ENCODE measurements around the gene POLR2A.

POLR2A gene

GRCh38 chr17:7444682-7445618, 39.2 kb upstream of the POLR2A start, which contains the start of gene CHRNB1:
Gene CHRNB1, plus strand, starts transcription at chr17:7445061. Its CDS starts 67 bp downstream, at chr17:7445128.
- H3K9me3 ChIP-seq (ENCODE audit: control insufficient read depth, low read length), result no peaks in the 10 kb centered on the region
- H3K4me1 ChIP-seq, result peaks cover 12% of the 10 kb centered on the region
- H3K36me3 ChIP-seq (ENCODE audit: control insufficient read depth, insufficient read depth, low read length), result no peaks in the 10 kb centered on the region
- peak within 1 kb of the TSS; percentile 78 for H3K4me3 ChIP-seq (ENCODE audit: low read depth, low read length)
- H2AFZ ChIP-seq, result peak within 1 kb of the TSS; percentile 87
- no peaks in the 10 kb centered on the region for H3K79me2 ChIP-seq
- H3K9ac ChIP-seq, result no peak within 1 kb of the TSS
- peak; percentile 17 for TF ChIP-seq CTCF (IDR thresholded peaks at IDR 0.05)
- H3K27ac ChIP-seq, result peak within 1 kb of the TSS; percentile 3
- H3K27me3 ChIP-seq (ENCODE audit: control insufficient read depth, insufficient read depth, low read length), result no peaks in the 10 kb centered on the region
- H3K4me2 ChIP-seq (ENCODE audit: low read length), result peak within 1 kb of the TSS; percentile 92

GRCh38 chr17:7445619-7445968, 38.6 kb upstream of the POLR2A start:
- TF ChIP-seq CTCF (IDR thresholded peaks at IDR 0.05), result no peak

GRCh38 chr17:7448461-7448860, 35.7 kb upstream of the POLR2A start:
- Histone ChIP-seq H3K27me3 (ENCODE audit: control insufficient read depth, insufficient read depth, low read length) (no peaks in the 10 kb centered on the region), H3K27ac (no peak overlapping the region), H3K4me2 (ENCODE audit: low read length) (no peak overlapping the region), H3K9me3 (ENCODE audit: control insufficient read depth, low read length) (no peaks in the 10 kb centered on the region), H3K79me2 (no peaks in the 10 kb centered on the region), H3K36me3 (ENCODE audit: control insufficient read depth, insufficient read depth, low read length) (no peaks in the 10 kb centered on the region), H3K4me3 (ENCODE audit: low read depth, low read length) (no peak overlapping the region), H3K9ac (no peak overlapping the region), H3K4me1 (peaks cover 12% of the 10 kb centered on the region), H2AFZ (no peak overlapping the region)
- no peak for TF ChIP-seq CTCF (IDR thresholded peaks at IDR 0.05)

More at GRCh38 chr17:7445619-7445968, 38.6 kb upstream of the POLR2A start:
- peak overlapping the region; percentile 87 for H2AFZ ChIP-seq
- H3K79me2 ChIP-seq, result no peaks in the 10 kb centered on the region
- peak overlapping the region; percentile 92 for H3K4me2 ChIP-seq (ENCODE audit: low read length)
- no peaks in the 10 kb centered on the region for H3K27me3 ChIP-seq (ENCODE audit: control insufficient read depth, insufficient read depth, low read length)
- no peaks in the 10 kb centered on the region for H3K9me3 ChIP-seq (ENCODE audit: control insufficient read depth, low read length)
- no peaks in the 10 kb centered on the region for H3K36me3 ChIP-seq (ENCODE audit: control insufficient read depth, insufficient read depth, low read length)
- peaks cover 15% of the 10 kb centered on the region for H3K4me1 ChIP-seq
- peak overlapping the region; percentile 3 for H3K27ac ChIP-seq
- H3K9ac ChIP-seq, result no peak overlapping the region
- peak overlapping the region; percentile 78 for H3K4me3 ChIP-seq (ENCODE audit: low read depth, low read length)

GRCh38 chr17:7459961-7460545, 24.1 kb upstream of the POLR2A start:
- no peak overlapping the region for H3K4me2 ChIP-seq (ENCODE audit: low read length)
- no peaks in the 10 kb centered on the region for H3K36me3 ChIP-seq (ENCODE audit: control insufficient read depth, insufficient read depth, low read length)
- H3K27me3 ChIP-seq (ENCODE audit: control insufficient read depth, insufficient read depth, low read length), result no peaks in the 10 kb centered on the region
- no peak for TF ChIP-seq CTCF (IDR thresholded peaks at IDR 0.05)
- no peak overlapping the region for H3K9ac ChIP-seq
- H3K4me1 ChIP-seq, result no peaks in the 10 kb centered on the region
- peaks cover 26% of the 10 kb centered on the region for H3K79me2 ChIP-seq
- peak overlapping the region; percentile 33 for H3K27ac ChIP-seq
- no peaks in the 10 kb centered on the region for H3K9me3 ChIP-seq (ENCODE audit: control insufficient read depth, low read length)
- no peak overlapping the region for H2AFZ ChIP-seq
- H3K4me3 ChIP-seq (ENCODE audit: low read depth, low read length), result no peak overlapping the region
